Measurements from ENCODE around the gene MTMR6. TPM values are rescaled to one million over a fixed set of nuclear protein-coding genes. Genes with fewer than 3 reads are reported as not detected.

MTMR6 gene
- total RNA-seq, 1 experiment from 2014 or later = 9.7 TPM

- POLR2A ChIA-PET = no interaction called here
- no TSS peak for BruUV-seq (replicated peaks)
- DNase-seq (ENCODE audit: low read depth, low spot score) = no peak
- Histone ChIP-seq H3K36me3 (ENCODE audit: control insufficient read depth, insufficient read depth, low read length) (no peaks in the 10 kb centered on the region), H3K4me3 (ENCODE audit: low read depth in 2 of 2, low read length in 2 of 2) (no peak overlapping the region), H3K27ac (ENCODE audit: low read length) (no peak overlapping the region), H3K4me1 (ENCODE audit: control insufficient read depth, insufficient read depth, low read length) (no peaks in the 10 kb centered on the region), H3K9me3 (ENCODE audit: control insufficient read depth, insufficient read depth, low read depth, low read length) (no peaks in the 10 kb centered on the region), H3K27me3 (ENCODE audit: control insufficient read depth, insufficient read depth, low read length) (peaks cover 4% of the 10 kb centered on the region)
- in situ Hi-C loops (cut with HindIII; ENCODE audit: low pct_unique_long_range_greater_than_20kb, low sequenced_read_pairs) = no loop called here
- no peak for ATAC-seq
- intact Hi-C loops (cut with micrococcal nuclease; ENCODE audit: unreplicated experiment) = no loop called here
- TF ChIP-seq REST (IDR thresholded peaks at IDR 0.05; ENCODE audit: insufficient read depth in 1 of 2, low read depth in 2 of 2, low read length in 1 of 2) (no peak), TCF7L2 (IDR thresholded peaks at IDR 0.05; ENCODE audit: low read depth, low read length) (no peak), CTCF (IDR thresholded peaks at IDR 0.05) (no peak), SIN3A (IDR thresholded peaks at IDR 0.05; ENCODE audit: borderline replicate concordance, insufficient read depth, low read depth, low read length) (no peak), POLR2AphosphoS5 (IDR thresholded peaks at IDR 0.05; ENCODE audit: low read depth, low read length) (no peak)
- CTCF ChIA-PET = no interaction called here
These were observed 59.6 kb downstream of the MTMR6 start for GRCh38 chr13:25227690-25228089.

- ATAC-seq (no peak), DNase-seq (ENCODE audit: low read depth, low spot score) (no peak)
- Histone ChIP-seq H3K27me3 (ENCODE audit: control insufficient read depth, insufficient read depth, low read length) (peaks cover 4% of the 10 kb centered on the region), H3K9me3 (ENCODE audit: control insufficient read depth, insufficient read depth, low read depth, low read length) (no peaks in the 10 kb centered on the region), H3K4me3 (ENCODE audit: low read depth in 2 of 2, low read length in 2 of 2) (no peak overlapping the region), H3K4me1 (ENCODE audit: control insufficient read depth, insufficient read depth, low read length) (no peaks in the 10 kb centered on the region), H3K36me3 (ENCODE audit: control insufficient read depth, insufficient read depth, low read length) (no peaks in the 10 kb centered on the region), H3K27ac (ENCODE audit: low read length) (no peak overlapping the region)
- BruUV-seq (replicated peaks) = no TSS peak
- ChIA-PET POLR2A (no interaction called here), CTCF (no interaction called here)
- TF ChIP-seq REST (IDR thresholded peaks at IDR 0.05; ENCODE audit: insufficient read depth in 1 of 2, low read depth in 2 of 2, low read length in 1 of 2) (no peak), POLR2AphosphoS5 (IDR thresholded peaks at IDR 0.05; ENCODE audit: low read depth, low read length) (no peak), SIN3A (IDR thresholded peaks at IDR 0.05; ENCODE audit: borderline replicate concordance, insufficient read depth, low read depth, low read length) (no peak), CTCF (IDR thresholded peaks at IDR 0.05) (no peak), TCF7L2 (IDR thresholded peaks at IDR 0.05; ENCODE audit: low read depth, low read length) (no peak)
- intact Hi-C loops (cut with micrococcal nuclease; ENCODE audit: unreplicated experiment) = no loop called here
- in situ Hi-C loops (cut with HindIII; ENCODE audit: low pct_unique_long_range_greater_than_20kb, low sequenced_read_pairs) = no loop called here
These were observed 61.3 kb downstream of the MTMR6 start for GRCh38 chr13:25225970-25226369.

All from Panc1 (cell line).